CD4-positive, alpha-beta T cell treated with Interleukin-17A for 4 hours (primary cell): ENCODE measurements around the gene ALLC.

Experiments
- DNase-seq: peaks from one replicate; pipeline ENCODE4 v3.0.0-alpha.2; 2020; ENCODE audit warnings: mixed read lengths

Gene ALLC

GRCh38 chr2:3680548-3681345 lies 22.7 kb downstream of the ALLC start:
- DNase-seq, result no peak

- no peak for DNase-seq
Measured at GRCh38 chr2:3681625-3682024, 23.6 kb downstream of the ALLC start.

GRCh38 chr2:3682811-3683210 lies 24.8 kb downstream of the ALLC start:
- no peak for DNase-seq

- no peak for DNase-seq
Measured at GRCh38 chr2:3683748-3684454, 25.9 kb downstream of the ALLC start.

GRCh38 chr2:3689998-3690748 lies 32.2 kb downstream of the ALLC start:
- no peak for DNase-seq

GRCh38 chr2:3692375-3692774 lies 34.4 kb downstream of the ALLC start:
- DNase-seq, result no peak

- DNase-seq, result no peak
Measured at GRCh38 chr2:3696545-3696944, 38.5 kb downstream of the ALLC start.

GRCh38 chr2:3701071-3701470 lies 43.1 kb downstream of the ALLC start:
- no peak for DNase-seq

GRCh38 chr2:3703236-3703756 lies 45.3 kb downstream of the ALLC start, which contains the start of gene DCDC2C:
Gene DCDC2C, plus strand, starts transcription at chr2:3703575. Its CDS starts 177 bp downstream, at chr2:3703752.
- no peak for DNase-seq

- DNase-seq, result no peak
Measured at GRCh38 chr2:3703757-3704355, 45.9 kb downstream of the ALLC start.

- no peak for DNase-seq
Measured at GRCh38 chr2:3704692-3705091, 46.7 kb downstream of the ALLC start.

- no peak for DNase-seq
Measured at GRCh38 chr2:3705782-3706181, 47.8 kb downstream of the ALLC start.

GRCh38 chr2:3706892-3707291 lies 48.9 kb downstream of the ALLC start:
- no peak for DNase-seq

GRCh38 chr2:3708576-3708975 lies 50.6 kb downstream of the ALLC start:
- DNase-seq, result no peak

GRCh38 chr2:3709225-3709624 lies 51.2 kb downstream of the ALLC start:
- no peak for DNase-seq

- no peak for DNase-seq
Measured at GRCh38 chr2:3712424-3712823, 54.4 kb downstream of the ALLC start.

- no peak for DNase-seq
Measured at GRCh38 chr2:3712831-3713503, 55.0 kb downstream of the ALLC start.

GRCh38 chr2:3718679-3719078 lies 60.7 kb downstream of the ALLC start:
- no peak for DNase-seq

GRCh38 chr2:3725002-3725401 lies 67.0 kb downstream of the ALLC start:
- no peak for DNase-seq

GRCh38 chr2:3725458-3726250 lies 67.7 kb downstream of the ALLC start:
- DNase-seq, result no peak

GRCh38 chr2:3726511-3726910 lies 68.5 kb downstream of the ALLC start:
- DNase-seq, result no peak
